ENCODE results near the gene SRGAP3.
"Not testable (repeated sequence)": the region's sequence is repeated elsewhere in the genome, so short reads cannot be mapped to it uniquely, and the experiment has no call there.

SRGAP3 gene

DNA sequence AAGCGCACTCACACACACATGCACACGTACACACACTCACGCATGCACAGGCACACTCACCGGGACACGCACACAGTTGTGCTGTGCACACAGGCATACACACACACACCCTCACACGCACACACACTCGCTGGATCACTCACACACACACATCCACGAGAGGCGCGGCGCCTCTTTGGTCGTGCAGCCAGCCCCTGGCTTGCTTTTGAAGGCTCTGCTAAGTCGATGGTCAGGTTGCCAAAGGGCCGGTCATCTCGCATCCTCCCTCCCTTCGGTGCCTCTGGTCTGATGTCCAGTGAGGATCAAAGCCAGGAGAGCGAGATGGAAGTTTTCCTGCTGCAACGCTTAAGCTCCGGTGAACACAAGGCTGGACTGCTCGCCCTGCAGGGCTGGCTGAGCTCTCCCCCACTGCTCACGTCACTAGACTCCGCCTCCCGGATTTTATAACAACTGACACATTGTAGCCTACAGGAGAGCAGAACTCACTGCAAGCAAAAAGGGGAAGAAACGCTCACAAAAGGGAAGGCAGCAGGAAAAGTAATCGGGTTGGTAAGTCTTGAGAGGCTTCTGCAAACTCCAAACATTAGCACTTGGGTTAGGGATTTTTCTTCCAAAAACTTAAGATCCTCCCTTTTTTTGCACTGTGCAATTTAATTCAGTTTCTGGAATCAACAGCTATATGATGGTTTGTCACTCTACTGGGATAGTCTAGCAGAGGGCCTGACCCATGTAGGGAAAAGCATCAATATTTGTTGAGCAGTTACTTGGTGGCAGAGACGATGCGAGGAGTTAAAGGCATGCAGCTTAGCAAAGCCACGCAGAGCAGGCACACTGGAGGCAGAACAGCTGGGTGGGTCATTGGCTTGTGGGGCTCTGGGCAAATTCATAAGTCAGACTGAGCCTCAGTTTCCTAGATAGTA is at the start of gene SRGAP3:
TSS of gene SRGAP3 (minus strand) at position 374 of the 920 bp plus-strand sequence. CDS start 695 bp downstream, outside the sequence.
- no peak for FAIRE-seq

DNA sequence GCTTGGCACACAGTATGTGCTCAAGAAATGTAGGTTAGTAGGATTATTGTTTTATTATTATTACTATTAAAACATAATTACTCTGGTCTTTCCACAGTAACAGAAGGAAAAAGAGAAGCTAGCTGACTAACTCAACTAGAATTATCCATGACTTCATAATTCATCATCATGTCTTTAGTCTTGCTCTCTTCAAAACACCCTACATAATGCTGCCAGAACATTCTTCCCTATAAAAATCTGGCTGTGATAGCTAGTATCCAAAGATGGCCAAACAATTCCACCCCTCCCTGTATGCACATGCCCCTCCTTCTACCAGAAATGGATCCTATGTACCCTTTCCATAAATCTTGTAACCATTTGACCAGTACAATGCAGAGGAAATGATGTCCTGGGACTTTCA is 48.8 kb upstream of the SRGAP3 start:
- no peak for FAIRE-seq

DNA sequence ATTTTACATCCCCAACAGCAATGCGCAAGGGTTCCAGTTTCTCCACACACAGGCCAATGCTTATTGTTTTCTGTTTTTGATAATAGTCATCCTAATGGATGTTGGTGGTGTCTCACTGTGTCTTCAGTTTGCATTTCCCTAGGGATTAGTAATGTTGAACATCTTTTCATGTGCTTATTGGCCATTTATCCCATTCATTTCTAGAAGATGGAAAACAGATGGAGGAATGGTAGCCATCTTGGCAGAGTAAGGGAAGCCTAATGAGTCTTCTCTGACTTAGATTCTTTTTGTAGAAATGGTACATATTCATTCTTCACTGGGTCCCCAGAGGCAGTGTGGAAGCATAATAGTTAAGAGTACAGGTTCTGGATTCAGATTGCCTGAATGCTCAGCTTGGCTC is 46.8 kb upstream of the SRGAP3 start:
- FAIRE-seq = no peak

DNA sequence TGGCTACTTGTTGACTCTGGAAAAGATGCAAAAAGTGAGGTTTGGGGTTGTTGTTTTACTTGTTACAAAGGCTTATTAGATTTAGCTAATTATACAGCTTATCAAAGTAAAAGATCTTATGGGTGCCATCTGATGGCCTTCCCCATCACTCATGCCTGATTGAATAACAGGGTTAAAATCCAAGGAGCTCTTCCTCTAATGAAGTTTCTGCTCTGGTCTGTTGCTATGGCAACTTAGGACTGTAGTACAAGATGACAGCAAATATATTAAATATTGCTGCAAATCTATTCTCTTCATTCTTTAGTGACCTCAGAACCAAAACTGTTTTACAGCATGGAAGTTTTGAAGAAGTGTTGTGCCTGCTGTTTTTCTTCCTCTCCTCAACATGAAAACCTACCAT is 45.6 kb upstream of the SRGAP3 start:
- no peak for FAIRE-seq

DNA sequence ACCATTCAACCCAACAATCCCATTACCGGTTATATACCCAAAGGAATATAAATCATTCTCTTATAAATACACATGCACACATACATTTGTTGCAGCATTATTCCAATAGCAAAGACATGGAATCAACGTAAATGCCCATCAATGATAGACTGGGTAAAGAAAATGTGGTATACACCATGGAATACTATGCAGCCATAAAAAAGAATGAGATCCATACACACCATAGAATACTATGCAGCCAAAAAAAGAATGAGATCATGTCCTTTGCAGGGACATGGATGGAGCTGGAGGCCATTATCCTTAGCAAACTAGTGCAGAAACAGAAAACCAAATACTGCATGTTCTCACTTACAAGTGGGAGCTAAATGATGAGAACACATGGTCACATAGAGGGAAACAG is 44.5 kb upstream of the SRGAP3 start:
- FAIRE-seq = not testable (repeated sequence)

DNA sequence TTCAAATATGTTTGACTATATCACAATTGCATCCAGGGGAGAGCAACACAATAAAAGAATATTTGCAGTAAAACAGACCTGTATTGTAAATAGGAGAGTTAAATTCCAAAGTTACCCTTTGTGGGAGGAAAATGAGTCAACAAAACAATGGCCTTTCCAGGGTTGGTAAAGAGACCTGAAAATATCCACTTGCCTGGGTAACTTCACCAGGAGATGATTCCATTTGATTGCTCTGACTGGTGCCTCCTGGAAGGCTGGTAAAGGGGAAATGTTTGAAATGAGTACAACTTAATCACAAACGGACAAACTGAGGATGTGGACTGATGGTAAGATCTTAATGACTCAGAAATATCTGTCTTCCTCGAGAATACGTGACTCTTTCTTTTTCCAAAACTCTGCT is 43.6 kb upstream of the SRGAP3 start:
- FAIRE-seq = no peak

DNA sequence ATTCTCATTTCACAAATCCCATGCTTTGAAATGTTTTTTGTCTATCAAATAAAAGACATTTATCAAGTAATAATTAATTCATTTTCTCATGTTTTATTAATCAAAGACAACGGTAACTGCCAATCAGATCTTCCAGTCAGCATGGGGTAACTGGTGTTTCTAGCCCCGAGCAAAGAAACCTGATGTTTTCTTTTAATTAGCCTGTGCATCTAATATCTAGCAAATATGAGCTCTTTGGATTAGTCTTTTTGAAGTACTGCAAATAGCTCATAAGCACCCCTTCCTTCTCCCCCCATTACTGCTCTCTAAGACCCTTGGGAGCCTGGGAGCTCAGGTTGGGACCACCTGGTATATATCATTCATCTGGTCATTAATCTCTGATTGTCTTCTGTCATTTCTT is 43.1 kb upstream of the SRGAP3 start:
- FAIRE-seq = no peak

DNA sequence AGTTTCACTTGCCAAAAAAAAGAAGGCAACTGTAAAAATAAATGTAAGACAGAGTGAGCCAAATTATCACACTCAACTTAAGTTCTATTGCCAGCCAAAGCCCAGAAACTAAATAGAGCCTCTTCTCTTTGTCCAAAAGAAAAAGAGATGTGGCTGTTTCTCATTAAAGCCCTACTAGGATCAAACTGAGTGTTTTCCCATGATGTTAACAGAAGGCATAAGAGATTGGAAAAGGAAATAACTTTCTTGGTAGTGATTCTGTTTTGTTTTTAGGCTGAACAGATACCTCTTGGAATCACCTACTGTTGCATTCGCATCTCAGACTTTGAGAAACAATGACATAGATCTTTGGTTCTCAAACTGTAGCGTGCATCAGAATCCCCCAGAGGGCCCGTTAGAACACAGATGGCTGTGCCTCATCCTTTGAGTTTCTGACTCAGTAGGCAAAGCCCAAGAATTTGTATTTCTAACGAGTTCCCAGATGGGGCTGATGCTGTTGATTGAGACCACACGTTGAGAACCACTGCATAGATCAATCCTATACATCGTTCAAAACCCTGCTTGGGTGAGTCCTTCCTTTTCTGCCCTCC is 42.5 kb upstream of the SRGAP3 start:
- no peak for FAIRE-seq

DNA sequence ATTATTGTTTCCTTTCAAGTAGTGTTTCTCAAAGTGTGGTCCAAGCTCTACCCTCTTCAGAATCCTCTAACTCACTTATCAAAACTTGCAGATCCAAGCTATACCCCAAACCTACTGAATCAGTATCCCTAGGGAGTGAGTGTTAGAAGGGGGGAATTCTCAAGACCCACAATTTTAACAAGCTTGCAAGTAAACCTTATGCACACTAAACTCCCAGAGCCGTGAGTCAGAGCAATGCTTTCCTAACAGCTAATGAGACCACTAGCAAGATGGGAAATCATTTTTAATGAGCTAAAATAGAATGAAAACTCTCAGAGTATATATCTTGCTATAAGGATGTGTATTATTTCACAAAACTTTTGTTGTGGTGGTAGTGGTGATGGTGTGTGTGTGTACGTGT is 41.1 kb upstream of the SRGAP3 start:
- no peak for FAIRE-seq

DNA sequence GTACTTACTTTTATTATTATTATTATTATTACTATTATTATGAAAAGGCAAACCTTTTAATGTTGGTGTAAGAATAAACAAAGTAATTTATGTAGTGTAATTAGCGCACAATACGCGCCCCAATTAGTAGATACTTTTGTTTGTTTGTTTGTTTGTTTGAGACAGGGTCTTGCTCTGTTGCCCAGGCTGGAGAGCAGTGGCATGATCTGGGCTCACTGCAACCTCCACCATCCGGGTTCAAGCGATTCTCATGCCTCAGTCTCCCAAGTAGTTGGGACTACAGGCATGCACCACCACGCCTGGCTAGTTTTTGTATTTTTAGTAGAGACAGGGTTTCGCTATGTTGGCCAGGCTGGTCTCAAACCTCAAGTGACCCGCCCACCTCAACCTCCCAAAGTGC is 32.1 kb upstream of the SRGAP3 start:
- FAIRE-seq = not testable (repeated sequence)

DNA sequence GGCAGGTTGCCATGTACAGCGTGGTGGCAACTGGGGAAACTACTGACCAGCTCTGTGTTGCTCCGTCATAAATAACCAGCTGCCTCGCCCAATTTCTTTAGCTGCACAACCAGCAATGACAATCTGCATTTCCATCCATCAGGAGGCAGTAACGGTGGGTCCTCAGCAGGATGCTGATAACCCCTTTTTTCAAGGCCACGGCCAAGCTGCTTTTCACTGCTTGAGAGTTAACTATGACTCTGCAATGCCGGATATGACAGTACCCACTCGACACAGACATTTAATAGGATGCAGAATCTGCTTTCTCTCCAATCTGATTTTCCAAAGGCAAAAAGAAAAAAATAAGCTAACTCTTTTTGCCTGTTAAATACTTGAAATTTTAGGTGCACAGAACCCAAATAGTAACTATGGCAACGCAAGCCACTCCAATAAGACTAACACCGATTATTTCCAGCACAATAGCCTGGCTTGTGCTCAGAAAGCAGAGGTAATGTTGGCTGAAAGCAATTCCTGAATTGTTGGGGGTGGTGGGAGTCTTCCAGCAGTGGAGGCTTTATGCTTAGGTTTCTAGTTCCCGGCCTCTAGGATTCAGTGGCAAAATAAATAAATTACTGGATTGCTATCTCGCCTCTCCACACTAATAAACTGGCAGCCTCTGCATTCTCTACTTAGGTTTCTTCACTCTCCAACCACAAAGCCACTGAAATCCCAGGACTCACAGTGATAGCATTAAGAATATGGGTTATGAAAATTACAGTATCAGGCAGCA is 31.2 kb upstream of the SRGAP3 start:
- no peak for FAIRE-seq

DNA sequence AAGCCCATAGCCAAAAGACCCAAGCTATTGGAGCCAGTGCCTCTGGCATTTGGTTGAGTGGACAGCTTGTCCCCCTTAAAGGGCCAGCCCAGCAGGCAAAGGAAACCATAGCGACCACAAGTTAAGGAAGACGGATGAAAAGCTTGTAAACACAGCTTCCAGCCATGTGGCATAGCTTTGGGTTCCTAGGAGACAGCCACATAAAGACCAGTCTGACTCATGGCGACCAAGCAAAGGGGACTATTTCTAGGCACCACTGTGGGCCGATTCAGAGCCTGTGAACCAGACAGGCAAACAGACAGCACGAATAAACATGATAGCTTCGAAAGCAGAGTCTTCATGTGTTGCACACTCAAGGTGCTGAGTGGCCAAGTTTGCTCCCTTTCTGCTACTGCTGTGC is 30.5 kb upstream of the SRGAP3 start:
- FAIRE-seq = no peak

DNA sequence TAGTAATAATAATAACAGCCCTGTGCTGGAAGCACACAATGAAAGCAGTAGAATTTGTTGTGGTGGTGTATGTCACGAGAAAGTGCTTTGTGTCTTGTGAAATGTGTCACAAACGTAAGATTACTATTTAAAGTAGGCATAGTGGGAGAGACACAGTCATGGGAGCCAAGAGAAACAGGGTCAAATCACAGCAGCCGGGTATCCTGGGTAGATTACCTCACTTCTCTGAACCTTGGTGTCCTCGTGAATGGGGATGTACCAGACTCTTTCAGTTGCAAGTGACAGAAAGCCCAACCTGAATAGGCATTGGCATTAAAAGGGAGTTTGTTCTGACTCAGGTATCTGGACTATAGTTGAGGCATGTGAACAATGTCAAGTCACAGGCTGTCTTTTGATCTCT is 29.1 kb upstream of the SRGAP3 start:
- FAIRE-seq = no peak

DNA sequence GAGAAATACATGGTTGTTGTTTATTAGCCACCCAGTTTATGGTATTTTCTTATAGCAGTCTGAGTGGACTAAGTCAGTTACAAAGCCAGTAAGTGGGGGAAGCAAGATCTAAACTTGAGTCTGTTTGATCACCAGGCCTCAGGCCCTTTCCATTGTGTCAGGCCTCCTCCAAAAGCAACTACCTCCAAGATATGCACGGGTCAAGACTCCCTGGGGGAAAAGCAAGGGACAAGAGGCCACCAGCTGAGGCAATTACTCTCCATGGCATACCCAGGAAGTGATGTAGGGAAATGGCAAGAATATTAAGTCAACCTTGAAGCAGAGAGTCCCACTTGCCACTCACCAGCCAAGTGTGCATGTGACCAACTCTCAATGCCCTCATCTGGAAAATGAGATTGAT is 28.6 kb upstream of the SRGAP3 start:
- FAIRE-seq = no peak

DNA sequence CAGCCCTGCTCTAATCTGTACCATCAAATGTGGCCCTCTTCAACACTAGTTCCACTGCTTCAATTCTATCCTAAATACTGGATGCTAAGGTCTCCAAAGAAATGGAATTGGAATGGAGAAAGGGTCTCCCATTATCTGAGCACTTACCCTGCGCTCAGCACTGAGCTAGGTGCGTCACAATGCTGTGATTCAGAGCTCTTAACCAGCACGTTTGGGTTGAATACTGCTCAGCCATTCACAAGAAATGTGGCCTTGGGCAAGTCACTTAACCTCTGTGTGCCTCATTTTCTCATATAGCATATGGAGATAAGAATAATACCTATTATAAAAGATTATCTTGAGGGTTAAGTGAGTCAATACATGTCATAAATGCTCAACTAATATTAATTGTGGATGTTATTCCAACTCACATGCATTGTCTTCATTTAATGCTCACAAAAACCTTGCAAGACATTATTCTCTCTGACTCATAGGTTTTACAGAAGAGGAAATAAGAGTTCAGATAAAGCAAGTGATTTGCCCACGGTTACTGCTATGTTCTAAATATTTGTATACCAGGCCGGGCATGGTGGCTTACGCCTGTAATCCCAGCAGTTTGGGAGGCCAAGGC is 27.4 kb upstream of the SRGAP3 start:
- no peak for FAIRE-seq

DNA sequence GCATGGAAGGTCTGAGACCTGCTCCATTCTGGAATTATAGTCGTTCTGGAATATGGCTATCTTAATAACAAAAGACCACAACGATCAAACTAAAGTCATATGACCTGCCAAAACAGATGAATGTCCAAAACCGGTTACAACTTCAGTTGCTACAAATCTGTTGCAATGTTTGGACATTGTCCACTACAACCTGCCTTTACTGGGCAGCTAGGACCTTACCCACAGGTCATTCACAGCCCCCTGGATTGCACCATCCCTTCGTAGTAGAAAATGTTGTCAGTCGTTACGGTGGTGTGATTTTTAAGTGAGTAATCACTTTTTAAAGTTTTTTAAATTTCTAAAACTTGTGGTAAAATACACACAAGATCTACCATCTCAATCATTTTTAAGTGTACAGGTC is 22.5 kb upstream of the SRGAP3 start:
- FAIRE-seq = no peak

DNA sequence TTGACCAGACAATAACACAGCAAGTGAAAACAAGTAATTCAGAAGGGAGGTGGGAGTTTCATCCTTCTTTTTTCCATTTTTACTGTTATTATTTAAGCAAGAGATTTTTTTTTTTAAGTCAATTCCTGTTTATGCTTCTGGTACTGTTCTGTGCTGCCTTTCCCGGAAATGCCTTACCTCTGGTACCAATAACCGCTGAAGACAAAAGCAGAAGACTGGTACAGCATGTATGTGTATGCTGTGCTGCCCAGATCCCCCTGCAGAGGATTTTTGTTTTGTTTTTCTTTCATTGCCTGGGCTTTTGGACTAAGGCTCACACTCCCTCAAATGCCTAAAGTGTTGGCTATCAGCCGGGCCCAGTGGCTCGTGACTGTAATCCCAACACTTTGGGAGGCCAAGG is 21.3 kb upstream of the SRGAP3 start:
- FAIRE-seq = no peak

DNA sequence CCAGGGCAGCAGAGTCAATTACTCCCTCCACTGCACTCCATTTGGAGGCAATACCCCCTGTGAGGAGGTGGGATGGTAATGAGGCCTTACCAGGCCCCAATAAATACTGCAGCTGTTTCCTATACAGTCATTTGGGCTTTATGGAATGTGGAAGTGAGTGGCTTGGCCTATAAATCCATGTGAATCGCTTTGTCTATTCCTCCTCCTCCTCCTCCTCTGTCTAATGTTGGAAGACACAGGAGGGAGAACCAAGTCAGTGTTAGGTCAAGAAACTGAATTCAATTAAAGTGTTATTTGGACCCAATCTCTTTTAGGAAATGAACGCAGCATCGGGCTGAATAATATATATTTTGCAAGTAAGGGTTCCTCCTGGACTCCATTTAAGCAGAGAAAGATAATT is 17.3 kb upstream of the SRGAP3 start:
- no peak for FAIRE-seq

DNA sequence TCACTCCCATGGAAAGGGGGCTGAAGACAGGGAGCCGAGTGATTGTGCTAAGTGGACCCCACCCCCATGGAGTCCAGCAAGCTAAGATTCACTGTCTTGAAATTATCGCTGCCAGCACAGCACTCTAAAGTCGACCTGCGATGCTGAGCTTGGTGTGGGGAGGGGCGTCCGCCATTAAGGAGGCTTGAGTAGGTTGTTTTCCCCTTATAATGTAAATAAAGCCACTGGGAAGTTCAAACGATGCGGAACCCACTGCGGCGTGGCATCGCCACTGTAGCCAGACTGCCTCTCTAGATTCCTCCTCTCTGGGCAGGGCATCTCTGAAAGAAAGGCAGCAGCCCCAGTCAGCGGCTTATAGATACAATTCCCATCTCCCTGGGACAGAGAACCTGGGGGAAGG is 10.9 kb upstream of the SRGAP3 start:
- FAIRE-seq = no peak

DNA sequence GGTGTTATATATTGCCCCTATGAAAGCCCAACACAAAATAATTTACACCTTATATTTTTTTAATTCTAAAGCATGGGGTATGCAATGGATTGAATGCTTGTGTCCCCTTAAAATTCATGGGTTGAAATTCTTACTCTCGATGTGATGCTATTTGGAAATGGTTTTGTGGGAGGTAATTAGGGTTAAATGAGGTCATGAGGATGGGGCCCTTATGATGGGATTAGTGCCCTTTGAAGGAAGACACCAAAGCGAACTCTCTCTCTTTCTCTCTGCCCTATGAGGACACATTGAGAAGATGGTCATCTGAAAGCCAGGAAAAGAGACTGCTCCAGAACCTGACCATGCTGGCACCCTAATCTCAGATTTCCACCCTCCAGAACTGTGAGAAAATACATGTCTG is 7.6 kb upstream of the SRGAP3 start:
- no peak for FAIRE-seq

DNA sequence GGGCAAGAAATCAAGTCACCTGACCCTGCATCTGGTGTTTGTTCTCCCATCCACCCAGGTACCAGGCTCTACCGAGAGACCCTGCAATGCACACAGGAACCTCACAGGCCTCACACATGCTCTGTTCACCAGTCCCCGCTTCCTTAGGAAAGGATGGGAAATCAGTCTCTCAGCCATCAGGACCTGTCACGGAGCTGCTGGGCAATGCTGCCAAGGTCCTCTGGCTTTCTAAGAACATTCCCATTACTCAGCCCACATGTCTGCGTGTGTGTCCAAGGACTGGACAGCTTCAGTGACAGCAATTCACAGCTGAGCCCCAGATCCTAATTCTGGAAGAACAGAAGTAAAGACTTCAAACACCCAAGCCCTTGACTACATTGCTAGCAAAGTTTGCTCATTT is 6.5 kb upstream of the SRGAP3 start:
- no peak for FAIRE-seq

DNA sequence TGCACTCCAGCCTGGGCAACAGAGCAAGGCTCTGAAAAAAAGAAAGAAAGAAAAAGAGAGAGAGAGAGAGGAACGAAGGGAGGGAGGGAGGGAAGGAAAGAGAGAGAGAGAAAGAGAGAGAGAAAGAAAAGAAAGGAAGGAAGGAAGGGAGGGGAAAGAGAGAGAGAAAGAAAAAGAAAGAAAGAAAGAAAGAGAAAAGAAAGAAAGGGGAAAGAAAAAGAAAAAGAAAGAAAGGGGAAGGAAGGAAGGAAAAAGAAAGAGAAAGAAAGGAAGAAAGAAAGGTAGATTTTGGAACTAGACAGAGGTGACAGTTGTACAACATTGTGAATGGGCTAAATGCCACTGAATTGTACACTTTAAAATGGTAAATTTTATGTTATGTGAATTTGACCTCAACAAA is 5.3 kb upstream of the SRGAP3 start:
- no peak for FAIRE-seq

DNA sequence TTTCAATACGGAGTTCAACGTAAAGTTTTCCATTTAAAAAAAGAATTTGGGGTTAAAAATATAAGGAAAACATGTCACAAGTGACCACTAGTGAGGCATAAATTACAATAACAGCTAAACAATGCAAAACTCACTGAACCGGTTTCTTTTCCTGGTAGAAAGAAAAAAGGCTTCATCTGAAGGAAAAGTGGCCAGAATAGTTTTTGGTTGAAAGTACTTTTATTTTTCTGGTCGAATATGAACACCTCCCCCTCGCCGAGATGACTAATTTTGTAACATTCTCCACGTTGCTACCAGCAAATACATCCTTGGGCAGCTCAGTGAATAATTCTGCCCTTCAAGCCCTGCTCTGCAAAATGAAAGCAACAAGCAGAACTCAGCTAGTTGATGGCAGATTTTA is 3.9 kb upstream of the SRGAP3 start:
- no peak for FAIRE-seq

Measured in colon (tissue), 2 donors.